ENCODE results near the gene GPSM1.
A peak's percentile ranks its signal among the peaks of the same experiment; 100 is the strongest.
"Not testable (repeated sequence)": the region's sequence is repeated elsewhere in the genome, so short reads cannot be mapped to it uniquely, and the experiment has no call there.

Gene GPSM1

GRCh38 chr9:136318776-136319241 lies 8.5 kb upstream of the GPSM1 start:
- no peak for DNase-seq

DNA sequence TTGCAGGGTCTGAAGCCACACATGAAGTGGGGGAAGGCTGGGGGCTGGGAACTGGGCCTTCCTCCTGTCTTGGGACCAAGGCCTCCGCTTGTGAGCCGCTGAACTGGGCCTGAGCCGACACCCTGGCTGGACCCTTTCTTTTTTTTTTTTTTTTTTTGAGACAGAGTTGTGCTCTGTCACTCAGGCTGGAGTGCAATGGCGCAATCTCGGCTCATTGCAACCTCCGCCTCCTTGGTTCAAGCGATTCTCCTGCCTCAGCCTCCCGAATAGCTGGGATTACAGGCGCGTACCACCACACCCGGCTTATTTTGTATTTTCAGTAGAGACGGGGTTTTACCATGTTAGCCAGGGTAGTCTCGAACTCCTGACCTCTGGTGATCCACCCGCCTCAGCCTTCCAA lies 8.1 kb upstream of the GPSM1 start:
- DNase-seq: not testable (repeated sequence)

DNA sequence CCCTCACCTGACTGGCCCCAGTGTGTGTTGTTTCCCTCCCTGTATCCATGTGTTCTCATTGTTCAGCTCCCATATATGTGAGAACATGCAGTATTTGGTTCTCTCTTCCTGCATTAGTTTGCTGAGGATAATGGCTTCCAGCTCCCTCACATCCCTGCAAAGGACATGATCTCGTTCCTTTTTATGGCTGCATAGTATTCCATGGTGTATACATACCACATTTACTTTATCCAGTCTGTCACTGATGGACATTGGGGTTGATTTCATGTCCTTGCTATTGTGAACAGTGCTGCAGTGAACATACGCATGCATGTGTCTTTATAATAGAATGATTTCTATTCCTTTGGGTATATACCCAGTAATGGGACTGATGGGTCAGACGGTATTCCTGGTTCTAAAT lies 7.4 kb upstream of the GPSM1 start:
- not testable (repeated sequence) for DNase-seq

DNA sequence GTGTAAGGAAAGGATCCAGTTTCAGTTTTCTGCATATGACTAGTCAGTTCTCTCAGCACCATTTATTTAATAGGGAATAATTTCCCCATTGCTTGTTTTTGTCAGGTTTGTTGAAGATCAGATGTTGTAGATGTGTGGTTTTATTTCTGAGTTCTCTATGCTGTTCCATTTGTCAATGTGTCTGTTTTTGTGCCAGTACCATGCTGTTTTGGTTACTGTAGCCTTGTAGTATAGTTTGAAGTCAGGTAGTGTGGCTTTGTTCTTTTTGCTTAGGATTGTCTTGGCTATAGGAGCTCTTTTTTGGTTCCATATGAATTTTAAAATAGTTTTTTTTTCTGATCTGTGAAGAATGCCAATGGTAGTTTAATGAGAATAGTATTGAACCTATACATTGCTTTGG lies 6.4 kb upstream of the GPSM1 start:
- DNase-seq: not testable (repeated sequence)

- DNase-seq: no peak
Measured at GRCh38 chr9:136321561-136321960, 5.8 kb upstream of the GPSM1 start.

DNA sequence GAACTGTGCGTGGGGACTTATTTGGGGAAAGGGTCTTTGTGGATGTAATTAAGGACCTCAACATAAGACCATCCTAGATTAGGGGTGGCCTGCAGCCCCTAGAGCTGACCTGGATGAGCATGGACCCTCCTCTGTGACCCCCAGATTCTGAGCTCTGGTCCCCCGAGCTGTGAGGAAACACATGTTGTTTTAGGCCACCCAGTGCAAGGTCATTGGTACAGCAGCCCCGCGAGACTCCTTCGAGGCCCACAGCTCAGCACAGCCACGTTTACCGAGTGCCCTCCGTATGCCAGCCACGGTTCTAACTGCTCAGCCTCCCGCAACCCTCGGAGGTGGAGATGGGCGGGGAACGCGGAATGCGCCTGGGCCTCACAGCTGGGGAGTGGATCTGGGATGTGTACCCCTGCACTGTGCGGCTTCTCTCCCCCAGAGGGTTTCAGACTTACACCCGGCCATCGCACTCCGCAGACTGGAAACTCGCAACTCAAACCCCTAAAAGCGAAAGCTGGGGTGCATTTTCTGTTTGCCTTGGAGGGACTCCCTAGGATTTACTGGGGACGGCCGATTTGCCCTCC lies 4.5 kb upstream of the GPSM1 start:
- DNase-seq: no peak

DNA sequence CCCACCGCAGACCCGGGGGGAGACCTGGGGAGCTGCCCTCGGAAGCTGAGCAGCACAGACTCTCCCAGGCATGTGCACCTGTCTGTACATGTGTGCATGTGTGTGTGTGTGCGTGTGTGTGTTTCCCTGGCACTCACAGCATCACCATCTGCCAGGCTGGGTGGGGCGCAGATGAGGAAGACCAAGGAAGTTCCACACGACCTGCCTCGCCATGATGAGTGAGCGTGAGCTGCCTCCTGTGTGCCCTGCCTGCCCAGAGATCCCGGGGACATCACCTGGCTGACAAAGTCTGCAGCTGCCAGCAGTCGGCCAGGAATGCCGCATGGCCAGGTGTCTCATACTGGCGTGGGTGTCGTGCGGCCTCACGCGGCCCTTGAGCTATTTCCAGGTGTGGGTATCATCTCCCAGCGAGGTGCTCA lies 4.0 kb upstream of the GPSM1 start:
- DNase-seq: peak; percentile 51

DNA sequence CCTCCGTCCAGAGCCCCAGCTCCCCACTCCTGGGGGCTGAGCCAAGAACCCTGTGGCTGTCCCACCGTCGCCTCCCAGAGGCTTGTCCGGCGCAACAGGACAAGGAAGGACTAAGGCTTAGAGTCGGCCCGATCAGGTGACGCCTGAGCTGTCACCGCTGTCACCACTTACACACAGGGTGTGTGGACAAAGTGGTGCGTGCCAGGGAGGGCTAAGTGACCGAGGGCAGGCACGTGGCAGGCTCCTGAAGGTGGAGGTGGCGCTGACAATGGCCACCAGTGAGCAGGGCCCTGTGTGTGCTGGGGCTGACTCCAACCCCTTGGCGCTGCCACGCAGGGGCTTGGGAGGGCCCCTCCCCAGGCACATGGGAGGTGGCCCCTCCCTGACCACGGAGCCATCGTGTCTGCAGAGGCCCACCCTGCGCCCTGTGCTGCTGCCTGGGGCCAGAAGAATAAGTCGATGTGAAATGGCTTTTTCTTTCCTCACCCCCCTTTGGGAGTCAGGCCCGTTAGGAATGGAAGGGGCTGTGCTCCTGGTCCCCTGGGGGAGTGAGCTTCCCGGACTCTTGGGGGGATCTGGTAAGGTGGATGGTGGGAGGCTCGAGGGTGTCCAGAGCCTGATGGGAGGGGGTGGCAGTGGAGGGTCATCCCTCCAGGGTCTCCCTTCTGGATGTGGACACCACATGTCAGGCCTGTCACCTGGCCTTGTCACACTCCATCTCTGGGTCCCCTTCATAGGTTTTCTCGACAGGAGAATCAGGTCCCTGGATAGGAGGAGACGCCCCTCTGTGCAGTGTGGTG lies 2.6 kb upstream of the GPSM1 start:
- DNase-seq: no peak

DNA sequence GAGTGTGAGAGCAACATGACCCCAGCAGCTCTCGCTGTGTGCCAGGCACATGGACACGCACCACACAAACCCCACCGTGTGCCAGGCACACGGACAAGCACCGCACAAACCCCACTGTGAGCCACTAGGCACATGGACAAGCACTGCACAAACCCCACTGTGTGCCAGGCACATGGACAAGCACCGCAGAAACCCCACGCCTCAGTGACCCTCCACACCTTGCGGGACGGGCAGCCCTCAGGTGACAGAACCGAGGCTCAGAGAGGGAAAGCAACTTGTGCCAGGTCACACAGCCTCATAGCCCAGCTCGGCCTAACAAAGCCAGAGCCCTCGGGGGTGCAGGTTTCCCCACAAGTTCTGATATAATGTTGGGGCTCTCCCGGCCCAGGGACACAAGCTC lies 2.0 kb upstream of the GPSM1 start:
- no peak for DNase-seq

- DNase-seq: no peak
Measured at GRCh38 chr9:136326061-136326760, 1.1 kb upstream of the GPSM1 start.

- no peak for DNase-seq
Measured at GRCh38 chr9:136326761-136327303, 507 bp upstream of the GPSM1 start.

- peak; percentile 25 for DNase-seq
Measured at GRCh38 chr9:136328011-136328621, 777 bp downstream of the GPSM1 start.

DNA sequence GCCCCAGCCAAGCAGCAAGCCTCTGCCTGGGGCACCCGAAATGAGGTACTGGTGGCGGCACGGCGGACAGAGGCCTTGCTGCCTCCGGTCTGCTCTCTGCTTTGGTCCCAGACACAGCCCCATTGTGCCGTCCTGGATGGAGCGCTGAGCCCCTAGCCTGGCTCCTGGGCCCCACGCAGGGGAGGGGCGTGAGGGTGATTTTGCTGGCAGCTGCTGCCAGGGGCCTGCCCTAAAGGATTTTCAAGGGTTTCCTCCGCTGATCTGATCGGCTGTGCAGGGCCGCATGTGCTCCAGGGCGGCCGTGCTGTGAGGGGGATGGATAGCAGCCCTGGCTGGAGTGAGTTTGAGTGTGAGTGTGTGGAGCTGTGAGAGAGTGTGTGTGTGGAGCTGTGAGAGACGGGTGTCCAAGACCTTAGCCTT lies 1.3 kb downstream of the GPSM1 start:
- DNase-seq: no peak

DNA sequence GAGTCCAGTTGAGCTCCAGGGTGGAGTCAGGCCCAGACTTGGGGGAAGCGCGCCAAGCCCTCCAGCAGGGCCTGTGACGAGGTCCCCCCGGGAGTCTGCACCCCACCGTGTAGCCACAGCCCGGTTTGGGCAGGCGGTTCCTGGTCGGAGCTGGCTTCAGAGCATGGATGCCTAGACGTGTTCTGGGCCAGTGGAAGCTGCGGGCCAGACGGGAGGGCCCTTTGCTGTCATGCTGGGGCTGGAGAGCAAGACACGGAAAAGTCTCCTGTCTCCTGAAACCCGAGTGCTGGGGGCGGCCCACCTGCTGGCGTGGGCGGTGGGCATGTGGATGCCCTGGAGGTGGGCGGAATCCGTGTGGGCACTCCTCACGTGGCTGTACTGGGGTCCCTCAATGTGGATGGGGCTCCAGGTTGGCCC lies 1.9 kb downstream of the GPSM1 start:
- DNase-seq: no peak

GRCh38 chr9:136329636-136330405 lies 2.5 kb downstream of the GPSM1 start:
- no peak for DNase-seq

GRCh38 chr9:136330406-136330990 lies 3.2 kb downstream of the GPSM1 start:
- no peak for DNase-seq

DNA sequence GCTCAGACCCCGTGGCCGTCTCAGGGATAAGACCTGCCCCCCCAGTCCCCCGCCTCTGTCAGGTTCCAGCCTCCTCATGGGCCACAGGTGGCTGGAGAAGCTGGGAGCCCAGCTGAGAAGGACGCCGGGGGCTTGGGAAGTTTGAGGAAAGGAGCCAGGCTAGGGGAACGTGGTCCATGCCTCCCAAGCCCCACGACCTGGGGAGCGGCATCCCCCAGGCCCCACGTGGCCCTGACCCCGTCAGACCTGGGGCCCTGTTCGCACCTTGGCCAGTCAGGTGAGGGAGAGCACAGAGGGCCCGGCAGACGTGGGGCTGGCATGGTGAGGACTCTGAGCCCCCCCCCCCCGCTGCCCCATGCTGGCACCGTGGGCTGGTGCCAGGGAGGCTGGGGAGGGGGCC lies 3.7 kb downstream of the GPSM1 start:
- no peak for DNase-seq

GRCh38 chr9:136331556-136332481 lies 4.5 kb downstream of the GPSM1 start:
- no peak for DNase-seq

DNA sequence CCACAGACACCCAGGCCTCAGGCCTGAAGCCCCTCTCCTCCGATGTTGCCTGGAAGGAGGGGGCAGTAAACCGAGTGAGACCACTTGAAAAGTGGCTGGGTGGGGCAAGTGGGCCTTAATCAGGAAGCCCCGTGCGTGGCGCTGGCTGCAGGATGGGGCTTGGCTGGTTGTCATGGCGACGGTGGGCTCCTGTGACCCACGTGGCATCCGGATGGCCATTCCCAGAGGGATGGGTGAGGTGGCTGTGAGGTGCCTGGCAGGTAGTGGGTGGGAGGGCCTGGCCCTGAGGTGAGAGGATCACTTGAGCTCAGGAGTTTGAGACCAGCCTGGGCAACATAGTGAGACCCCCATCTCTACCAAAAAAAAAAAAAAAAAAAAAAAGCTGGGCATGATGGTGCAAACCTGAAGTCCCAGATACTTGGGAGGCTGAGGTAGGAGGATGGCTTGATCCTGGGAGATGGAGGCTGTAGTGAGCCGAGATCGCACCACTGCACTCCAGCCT lies 5.2 kb downstream of the GPSM1 start:
- DNase-seq: no peak

- DNase-seq: no peak
Measured at GRCh38 chr9:136333045-136333444, 5.7 kb downstream of the GPSM1 start.

DNA sequence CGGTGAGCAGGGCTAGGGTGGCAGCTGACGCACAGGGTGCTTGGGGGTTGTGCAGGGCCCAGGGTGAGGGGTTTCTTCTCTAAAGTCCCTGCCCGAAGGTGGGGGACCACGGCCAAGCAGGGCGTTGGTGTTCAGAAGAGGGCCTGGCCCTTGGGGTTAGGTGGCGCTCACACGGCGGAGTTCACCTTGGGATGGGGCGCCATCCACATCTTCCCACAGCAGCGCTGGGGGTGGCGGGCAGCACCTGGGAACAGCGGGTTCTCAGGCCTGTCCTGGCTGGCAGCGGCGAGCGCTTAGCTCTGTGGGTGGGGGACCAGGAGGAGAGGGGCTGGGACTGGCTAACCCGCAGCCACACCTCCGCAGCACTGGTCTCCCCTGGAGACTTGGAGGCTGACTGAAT lies 6.1 kb downstream of the GPSM1 start:
- no peak for DNase-seq

All from NCI-H1105 (cell line).